Stimulated activated CD4-positive, alpha-beta T cell treated with anti-CD3 and anti-CD28 coated beads, Interleukin-4, amount 100 ng/mL, for 1 hour (primary cell): Measurements from ENCODE around the gene RIN3.

Experiments
- DNase-seq: peaks from one replicate; pipeline ENCODE4 v3.0.0-alpha.2; 2020

RIN3 gene

GRCh38 chr14:92486881-92487280 lies 26.7 kb upstream of the RIN3 start:
- no peak for DNase-seq

GRCh38 chr14:92487513-92488133 lies 26.0 kb upstream of the RIN3 start:
- no peak for DNase-seq

- no peak for DNase-seq
Observed at GRCh38 chr14:92489394-92490238, 24.0 kb upstream of the RIN3 start.

- DNase-seq, result no peak
Observed at GRCh38 chr14:92490239-92490959, 23.2 kb upstream of the RIN3 start.

GRCh38 chr14:92491782-92492181 lies 21.8 kb upstream of the RIN3 start:
- no peak for DNase-seq

- DNase-seq, result no peak
Observed at GRCh38 chr14:92492258-92492657, 21.3 kb upstream of the RIN3 start.

GRCh38 chr14:92493024-92493423 lies 20.6 kb upstream of the RIN3 start:
- DNase-seq, result no peak

GRCh38 chr14:92493492-92493891 lies 20.1 kb upstream of the RIN3 start:
- DNase-seq, result no peak

- no peak for DNase-seq
Observed at GRCh38 chr14:92494512-92494911, 19.1 kb upstream of the RIN3 start.

GRCh38 chr14:92495027-92495426 lies 18.6 kb upstream of the RIN3 start:
- DNase-seq, result no peak

- DNase-seq, result no peak
Observed at GRCh38 chr14:92496191-92496857, 17.3 kb upstream of the RIN3 start.

GRCh38 chr14:92497391-92497790 lies 16.2 kb upstream of the RIN3 start:
- no peak for DNase-seq

- DNase-seq, result no peak
Observed at GRCh38 chr14:92499234-92499633, 14.3 kb upstream of the RIN3 start.

- no peak for DNase-seq
Observed at GRCh38 chr14:92500491-92500941, 13.1 kb upstream of the RIN3 start.

- DNase-seq, result no peak
Observed at GRCh38 chr14:92501891-92502351, 11.7 kb upstream of the RIN3 start.

GRCh38 chr14:92502541-92503286 lies 10.9 kb upstream of the RIN3 start:
- DNase-seq, result no peak

- no peak for DNase-seq
Observed at GRCh38 chr14:92503756-92504491, 9.7 kb upstream of the RIN3 start.

- no peak for DNase-seq
Observed at GRCh38 chr14:92505826-92506225, 7.8 kb upstream of the RIN3 start.

- DNase-seq, result no peak
Observed at GRCh38 chr14:92506231-92506630, 7.3 kb upstream of the RIN3 start.

- no peak for DNase-seq
Observed at GRCh38 chr14:92507174-92507768, 6.3 kb upstream of the RIN3 start.

- DNase-seq, result no peak
Observed at GRCh38 chr14:92510972-92511371, 2.6 kb upstream of the RIN3 start.
